ENCODE results near the gene OSTC. TPM values are rescaled to one million over a fixed set of nuclear protein-coding genes. Genes with fewer than 3 reads are reported as not detected.

OSTC gene
- total and polyA plus RNA-seq, 2 experiments from 2014 or later = 319 to 637 TPM

DNA sequence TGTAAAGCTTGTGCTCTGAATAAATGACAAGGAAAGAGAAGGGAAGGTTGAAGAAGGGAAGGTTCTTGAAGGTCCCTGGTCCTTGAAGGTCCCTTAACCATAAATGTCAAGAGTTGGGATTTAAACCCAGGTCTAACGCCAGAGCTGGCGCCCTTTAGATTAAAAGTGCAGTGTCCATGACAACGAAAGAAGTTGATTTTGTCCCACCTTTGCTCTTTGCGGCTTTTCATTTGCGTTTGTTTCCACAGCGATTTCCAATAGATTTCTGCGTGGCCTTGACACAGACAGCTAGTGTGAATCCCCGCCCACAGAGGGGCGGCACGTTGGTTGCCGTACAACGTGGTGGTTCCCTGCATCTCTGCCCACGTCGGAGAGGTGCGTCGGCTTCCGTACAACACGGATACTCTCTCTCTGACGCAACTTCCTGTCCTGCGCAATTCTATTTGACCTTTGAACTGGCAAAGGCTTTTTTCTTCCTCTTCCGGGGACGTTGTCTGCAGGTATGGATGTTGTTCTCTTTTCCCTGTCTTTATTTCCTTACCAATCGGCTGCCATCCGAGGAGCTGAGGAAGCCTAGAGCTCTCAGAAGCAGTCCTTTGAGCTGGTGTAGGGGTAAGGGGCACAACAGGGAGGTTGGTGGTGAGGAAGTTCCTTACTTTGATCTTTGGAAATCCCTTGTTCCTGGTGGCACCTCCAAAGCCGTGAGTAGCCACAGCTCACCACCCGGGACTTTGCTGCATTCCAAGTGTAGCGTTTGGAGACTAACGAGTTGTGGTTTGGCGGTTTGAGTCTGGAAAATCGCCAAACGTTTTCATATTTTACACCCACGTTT lies 30.1 kb upstream of the OSTC start, which contains the start of gene RPL34:
Gene RPL34, plus strand, starts transcription at position 476 of the 832 bp plus-strand sequence. CDS start 1,384 bp downstream, outside the sequence.
- TF ChIP-seq EZH2 (IDR thresholded peaks at IDR 0.05; ENCODE audit: insufficient read depth, poor library complexity, severe bottlenecking) (no peak), EZH2phosphoT487 (IDR thresholded peaks at IDR 0.05; ENCODE audit: insufficient read depth, low read depth) (no peak)
- H3K4me1 ChIP-seq (ENCODE audit: insufficient read depth) = peaks cover 39% of the 10 kb centered on the region
- peak within 1 kb of the TSS; percentile 98 for H3K9ac ChIP-seq
- peak within 1 kb of the TSS; percentile 96 for H3K4me2 ChIP-seq (ENCODE audit: unreplicated experiment)
- no peaks in the 10 kb centered on the region; the same call in 1 of the 2 replicates for H4K20me1 ChIP-seq (ENCODE audit: insufficient read depth)
- peaks cover 49% of the 10 kb centered on the region for H3K79me2 ChIP-seq (ENCODE audit: insufficient read depth)
- H3K9me2 ChIP-seq (ENCODE audit: insufficient read depth) = no peaks in the 10 kb centered on the region
- peak within 1 kb of the TSS; percentile 98 for H2AFZ ChIP-seq
- peaks cover 30% of the 10 kb centered on the region for H3F3A ChIP-seq (ENCODE audit: insufficient read depth)
- H3K36me3 ChIP-seq (ENCODE audit: low read depth) = peaks cover 39% of the 10 kb centered on the region
- H3K4me3 ChIP-seq = peak within 1 kb of the TSS; percentile 95
- 0 to 1% methylated on average over 32 of the region's 32 CpGs for WGBS, 2 experiments (ENCODE audit: low coverage in 1 of 2, low lambda C conversion rate in 2 of 2, missing lambda C conversion rate in 2 of 2)
- no peaks in the 10 kb centered on the region for H3K9me3 ChIP-seq (ENCODE audit: low read depth)
- peak; percentile 99 for DNase-seq
- no peaks in the 10 kb centered on the region for H3K27me3 ChIP-seq (replicated peaks; ENCODE audit: insufficient read depth)
- in situ Hi-C loops (cut with MboI) = no loop called here
- H3K27ac ChIP-seq = peak within 1 kb of the TSS; percentile 77

DNA sequence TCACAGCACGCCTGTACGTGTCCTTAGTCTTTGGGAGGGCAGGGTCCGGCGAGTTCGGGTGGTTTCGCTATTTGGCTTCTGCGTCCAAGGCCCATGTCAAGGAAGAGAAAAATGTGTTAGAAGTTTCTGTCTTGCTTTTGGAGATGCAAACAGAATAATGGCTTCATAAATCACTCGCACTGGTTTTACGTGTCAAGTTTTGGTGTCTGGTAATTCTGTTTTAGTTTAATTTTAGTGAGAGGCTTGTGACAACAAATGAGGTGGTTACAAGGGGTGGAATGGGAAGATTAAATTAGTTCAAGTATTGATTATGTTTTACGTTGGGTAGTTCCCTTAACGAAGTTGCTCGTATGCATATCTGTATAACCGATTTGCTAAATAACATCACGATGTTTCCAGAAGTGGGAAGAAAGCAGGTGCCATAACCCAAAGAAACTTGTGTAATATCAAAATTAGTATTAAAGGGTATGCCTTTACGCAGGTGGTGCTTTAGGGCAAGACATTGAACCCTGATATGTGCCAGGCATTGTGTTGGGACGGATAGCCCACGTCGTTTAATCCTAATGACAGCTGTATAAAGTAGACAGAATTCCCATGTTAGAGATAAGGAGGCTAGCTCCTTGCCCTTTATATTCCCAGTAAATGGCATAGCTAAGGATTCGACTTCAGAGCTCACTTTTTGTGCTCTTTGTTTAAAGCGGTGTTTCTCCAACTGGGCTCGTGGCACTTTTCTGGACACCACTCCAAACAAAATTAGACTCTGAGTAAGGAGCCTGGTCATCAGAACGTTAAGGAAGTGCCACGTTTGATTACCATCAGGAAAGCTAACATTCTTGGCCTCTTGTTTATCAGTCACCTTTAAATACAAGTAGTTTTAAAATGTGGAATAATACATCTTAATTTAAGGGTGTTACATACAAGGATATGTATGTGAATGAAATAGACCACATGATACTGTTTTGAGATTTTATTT lies 29.2 kb upstream of the OSTC start:
- Histone ChIP-seq H3F3A (ENCODE audit: insufficient read depth) (peaks cover 37% of the 10 kb centered on the region), H4K20me1 (ENCODE audit: insufficient read depth) (no peaks in the 10 kb centered on the region; the same call in 1 of the 2 replicates), H3K27me3 (replicated peaks; ENCODE audit: insufficient read depth) (no peaks in the 10 kb centered on the region), H3K4me2 (ENCODE audit: unreplicated experiment) (peak overlapping the region; percentile 96), H3K79me2 (ENCODE audit: insufficient read depth) (peaks cover 58% of the 10 kb centered on the region), H3K27ac (peak overlapping the region; percentile 77), H3K9me3 (ENCODE audit: low read depth) (no peaks in the 10 kb centered on the region), H3K36me3 (ENCODE audit: low read depth) (peaks cover 48% of the 10 kb centered on the region), H3K9me2 (ENCODE audit: insufficient read depth) (no peaks in the 10 kb centered on the region), H3K9ac (peak overlapping the region; percentile 98), H3K4me3 (peak overlapping the region; percentile 95), H2AFZ (peak overlapping the region; percentile 98), H3K4me1 (ENCODE audit: insufficient read depth) (peaks cover 39% of the 10 kb centered on the region)
- TF ChIP-seq EZH2 (IDR thresholded peaks at IDR 0.05; ENCODE audit: insufficient read depth, poor library complexity, severe bottlenecking) = no peak
- TF ChIP-seq EZH2phosphoT487 (IDR thresholded peaks at IDR 0.05; ENCODE audit: insufficient read depth, low read depth) = no peak
- peak; percentile 65 for DNase-seq
- WGBS, 2 experiments (ENCODE audit: low coverage in 1 of 2, low lambda C conversion rate in 2 of 2, missing lambda C conversion rate in 2 of 2) = 9 to 12% methylated on average over 23 of the region's 23 CpGs
- in situ Hi-C loops (cut with MboI) = no loop called here

DNA sequence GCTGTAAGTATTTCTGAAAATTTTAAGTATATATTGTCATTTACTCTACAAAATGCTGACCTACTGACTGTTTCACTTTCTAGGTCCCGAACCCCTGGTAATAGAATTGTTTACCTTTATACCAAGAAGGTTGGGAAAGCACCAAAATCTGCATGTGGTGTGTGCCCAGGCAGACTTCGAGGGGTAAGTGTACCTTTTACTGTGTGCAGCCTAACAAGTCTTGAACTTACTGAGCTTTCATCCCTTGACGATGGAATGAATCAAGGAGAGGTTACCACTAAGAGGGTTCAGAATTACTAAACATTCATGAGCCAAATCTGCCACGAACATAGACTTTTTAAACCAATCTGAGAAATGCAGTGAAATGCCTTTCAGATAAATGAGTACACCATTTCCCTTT lies 28.4 kb upstream of the OSTC start:
- no peak overlapping the region for H2AFZ ChIP-seq
- peak overlapping the region; percentile 96 for H3K4me2 ChIP-seq (ENCODE audit: unreplicated experiment)
- peaks cover 66% of the 10 kb centered on the region for H3K79me2 ChIP-seq (ENCODE audit: insufficient read depth)
- H3K9me2 ChIP-seq (ENCODE audit: insufficient read depth) = no peaks in the 10 kb centered on the region
- TF ChIP-seq EZH2phosphoT487 (IDR thresholded peaks at IDR 0.05; ENCODE audit: insufficient read depth, low read depth) (no peak), EZH2 (IDR thresholded peaks at IDR 0.05; ENCODE audit: insufficient read depth, poor library complexity, severe bottlenecking) (no peak)
- no peak for DNase-seq
- H3K9ac ChIP-seq = peak overlapping the region; percentile 98
- no peaks in the 10 kb centered on the region; the same call in 1 of the 2 replicates for H4K20me1 ChIP-seq (ENCODE audit: insufficient read depth)
- H3F3A ChIP-seq (ENCODE audit: insufficient read depth) = peaks cover 38% of the 10 kb centered on the region
- in situ Hi-C loops (cut with MboI) = no loop called here
- peak overlapping the region; percentile 77 for H3K27ac ChIP-seq
- H3K36me3 ChIP-seq (ENCODE audit: low read depth) = peaks cover 56% of the 10 kb centered on the region
- peak overlapping the region; percentile 95 for H3K4me3 ChIP-seq
- WGBS, 2 experiments (ENCODE audit: low coverage in 1 of 2, low lambda C conversion rate in 2 of 2, missing lambda C conversion rate in 2 of 2) = 97 to 100% methylated on average over 4 of the region's 4 CpGs
- no peaks in the 10 kb centered on the region for H3K27me3 ChIP-seq (replicated peaks; ENCODE audit: insufficient read depth)
- no peaks in the 10 kb centered on the region for H3K9me3 ChIP-seq (ENCODE audit: low read depth)
- peaks cover 39% of the 10 kb centered on the region for H3K4me1 ChIP-seq (ENCODE audit: insufficient read depth)

- Histone ChIP-seq H3K27ac (no peak overlapping the region), H3K9ac (peak overlapping the region; percentile 98), H4K20me1 (ENCODE audit: insufficient read depth) (no peaks in the 10 kb centered on the region; the same call in 1 of the 2 replicates), H2AFZ (no peak overlapping the region), H3K9me3 (ENCODE audit: low read depth) (no peaks in the 10 kb centered on the region), H3K79me2 (ENCODE audit: insufficient read depth) (peaks cover 73% of the 10 kb centered on the region), H3K27me3 (replicated peaks; ENCODE audit: insufficient read depth) (no peaks in the 10 kb centered on the region), H3K4me1 (ENCODE audit: insufficient read depth) (peaks cover 46% of the 10 kb centered on the region), H3K4me2 (ENCODE audit: unreplicated experiment) (peak overlapping the region; percentile 96), H3K4me3 (peak overlapping the region; percentile 95), H3K36me3 (ENCODE audit: low read depth) (peaks cover 64% of the 10 kb centered on the region), H3K9me2 (ENCODE audit: insufficient read depth) (no peaks in the 10 kb centered on the region), H3F3A (ENCODE audit: insufficient read depth) (peaks cover 44% of the 10 kb centered on the region)
- DNase-seq = no peak
- in situ Hi-C loops (cut with MboI) = no loop called here
- WGBS, 2 experiments (ENCODE audit: low coverage in 1 of 2, low lambda C conversion rate in 2 of 2, missing lambda C conversion rate in 2 of 2) = 73 to 78% methylated on average over 5 of the region's 5 CpGs
- TF ChIP-seq EZH2phosphoT487 (IDR thresholded peaks at IDR 0.05; ENCODE audit: insufficient read depth, low read depth) (no peak), EZH2 (IDR thresholded peaks at IDR 0.05; ENCODE audit: insufficient read depth, poor library complexity, severe bottlenecking) (no peak)
Observed at GRCh38 chr4:108622828-108623227, 27.6 kb upstream of the OSTC start.

Data from GM23248 (cell line).